ENCODE measurements around the gene CADPS. TPM values are rescaled to one million over a fixed set of nuclear protein-coding genes. Genes with fewer than 3 reads are reported as not detected.

CADPS gene
- total and polyA plus RNA-seq, 12 donors: 1.4 to 36.6 (median 21.6) TPM

DNA sequence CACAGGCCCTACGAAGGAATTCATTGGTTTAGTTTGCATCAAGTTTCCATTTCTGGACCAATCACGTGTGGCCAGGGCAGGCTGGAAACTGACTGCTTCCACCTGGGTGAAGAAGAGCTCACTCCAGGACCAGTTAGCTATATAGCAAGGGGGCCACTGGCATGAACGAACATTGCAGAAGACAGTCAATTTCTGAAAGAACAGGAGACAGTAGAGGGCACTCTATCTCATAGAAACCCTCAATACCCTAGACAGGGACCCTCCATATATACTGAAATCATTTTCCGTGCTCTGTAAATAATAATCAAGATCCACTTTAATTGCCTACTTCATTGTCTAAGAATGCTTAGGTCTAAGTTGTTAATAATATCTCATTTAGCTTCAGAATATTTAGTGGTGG is 215.6 kb downstream of the CADPS start:
- no peak for TF ChIP-seq CTCF (IDR thresholded peaks at IDR 0.05)

GRCh38 chr3:62655691-62656063 is 219.5 kb downstream of the CADPS start:
- H3K27ac ChIP-seq: peak overlapping the region in 4 of 10 donors; percentile 28 to 64 (median 50)
- no peaks in the 10 kb centered on the region for H3K27me3 ChIP-seq
- peaks cover 0 to 22% (median 5%) of the 10 kb centered on the region in 9 donors for H3K4me1 ChIP-seq
- H3K36me3 ChIP-seq: no peaks in the 10 kb centered on the region
- no peak for DNase-seq
- intact Hi-C loops (cut with DNase I): loop anchor here in 1 of 10 donors (10.0 kb wide), 1 partner anchor 219 kb away; the partner anchor contains the start of gene CADPS
- no peaks in the 10 kb centered on the region for H3K9me3 ChIP-seq
- WGBS, 2 donors: 29 to 36% methylated on average over 5 of the region's 5 CpGs
- no peak for TF ChIP-seq CTCF (IDR thresholded peaks at IDR 0.05)
- no peak overlapping the region for H3K4me3 ChIP-seq
- ATAC-seq: peak; percentile 26 to 73 (median 42)

More for the DNA sequence above, 215.6 kb downstream of the CADPS start:
- H3K27me3 ChIP-seq: no peaks in the 10 kb centered on the region
- intact Hi-C loops (cut with DNase I): loop anchor here in 8 of 10 donors (10.0 kb wide), 4 partner anchors 215 to 565 kb away; partner anchors contain the start of gene CADPS (in 2 of the 8)
- no peaks in the 10 kb centered on the region for H3K9me3 ChIP-seq
- H3K27ac ChIP-seq: no peak overlapping the region
- no peaks in the 10 kb centered on the region for H3K36me3 ChIP-seq
- H3K4me1 ChIP-seq: peaks cover 0 to 19% (median 5%) of the 10 kb centered on the region in 9 donors
- ATAC-seq: no peak
- no peak for DNase-seq
- no peak overlapping the region for H3K4me3 ChIP-seq
- WGBS, 2 donors: 61 to 64% methylated on average over 4 of the region's 4 CpGs

DNA sequence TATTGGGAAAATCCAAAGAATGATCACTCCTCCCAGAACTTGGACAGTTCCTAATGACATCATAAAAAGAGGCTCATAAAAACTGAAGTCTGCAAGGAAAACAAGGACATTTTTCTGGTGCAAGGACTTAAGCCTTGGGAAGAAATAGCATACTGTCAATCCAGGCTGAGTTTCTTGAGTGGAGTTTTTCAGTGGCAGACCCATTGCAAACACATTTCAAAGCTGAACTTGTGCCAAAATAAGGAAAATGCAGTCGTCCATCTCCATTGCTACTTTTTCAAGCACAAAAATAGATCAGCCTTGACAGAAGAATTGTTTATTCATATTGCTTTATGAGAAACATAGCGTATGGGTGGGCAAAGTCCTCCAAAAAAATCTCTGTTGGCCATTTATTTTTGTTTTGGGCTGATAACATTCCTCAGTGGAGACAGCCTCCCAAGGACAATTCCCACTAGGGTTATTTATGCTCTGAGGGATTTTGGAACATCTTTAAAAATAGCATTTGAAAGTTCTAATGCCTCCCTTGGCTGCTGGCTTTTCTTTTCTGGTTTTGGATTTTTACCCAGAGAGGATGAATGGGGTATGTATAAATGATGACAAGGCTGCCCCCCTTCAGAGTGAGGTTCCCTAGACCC is 220.0 kb downstream of the CADPS start:
- H3K4me1 ChIP-seq: peaks cover 0 to 22% (median 5%) of the 10 kb centered on the region in 9 donors
- WGBS, 2 donors: 26 to 28% methylated on average over 2 of the region's 2 CpGs
- no peak for TF ChIP-seq CTCF (IDR thresholded peaks at IDR 0.05)
- no peaks in the 10 kb centered on the region for H3K9me3 ChIP-seq
- H3K27me3 ChIP-seq: no peaks in the 10 kb centered on the region
- H3K27ac ChIP-seq: peak overlapping the region in 5 of 10 donors; percentile 2 to 64 (median 44)
- H3K36me3 ChIP-seq: no peaks in the 10 kb centered on the region
- no peak overlapping the region for H3K4me3 ChIP-seq
- intact Hi-C loops (cut with DNase I): loop anchor here in 1 of 10 donors (10.0 kb wide), 1 partner anchor 220 kb away; the partner anchor contains the start of gene CADPS
- DNase-seq (no peak), ATAC-seq (peak in 1 of 8 donors; percentile 54)

- no peak for TF ChIP-seq CTCF (IDR thresholded peaks at IDR 0.05)
- Histone ChIP-seq H3K27me3 (no peaks in the 10 kb centered on the region), H3K27ac (no peak overlapping the region), H3K4me3 (no peak overlapping the region), H3K9me3 (no peaks in the 10 kb centered on the region), H3K36me3 (no peaks in the 10 kb centered on the region), H3K4me1 (peaks cover 0 to 22% (median 5%) of the 10 kb centered on the region in 9 donors)
- ATAC-seq: no peak
- WGBS, 2 donors: 63 to 64% methylated on average over 7 of the region's 7 CpGs
- DNase-seq: no peak
- intact Hi-C loops (cut with DNase I): loop anchor here in 1 of 10 donors (10.0 kb wide), 1 partner anchor 221 kb away; the partner anchor contains the start of gene CADPS
Measured at GRCh38 chr3:62653796-62654195, 221.4 kb downstream of the CADPS start.
